NT2/D1 (cell line): ENCODE data around the gene FNDC3B.

Experiments used
- SUZ12 ChIP-seq: IDR thresholded peaks from 2 replicates; pipeline ENCODE4 v1.6.1; 2011; ENCODE audit not compliant: insufficient read length, insufficient read depth; ENCODE audit errors: extremely low read depth
- YY1 ChIP-seq: IDR thresholded peaks from 2 replicates; pipeline ENCODE4 v1.6.1; 2011; ENCODE audit not compliant: insufficient read length, insufficient read depth
- ZNF274 ChIP-seq: IDR thresholded peaks from 2 replicates; pipeline ENCODE4 v1.6.1; 2011; ENCODE audit warnings: mild to moderate bottlenecking, low read depth, low read length

GRCh38 chr3:172310428-172310760 lies 271.0 kb downstream of the FNDC3B start:
- TF ChIP-seq ZNF274 (no peak), SUZ12 (no peak), YY1 (no peak)
